GM18873 (cell line): Measurements from ENCODE around the gene ENKUR.
"Not testable (repeated sequence)": the region's sequence is repeated elsewhere in the genome, so short reads cannot be mapped to it uniquely, and the experiment has no call there.

Experiments
- ATAC-seq: cut with Tn5 transposase; IDR thresholded peaks from one replicate; pipeline ENCODE4 v1.9.1; 2021; ENCODE audit warnings: mild to moderate bottlenecking, moderate library complexity, moderate number of reproducible peaks; ENCODE audit not compliant: unreplicated experiment, low FRiP score

Gene ENKUR

DNA sequence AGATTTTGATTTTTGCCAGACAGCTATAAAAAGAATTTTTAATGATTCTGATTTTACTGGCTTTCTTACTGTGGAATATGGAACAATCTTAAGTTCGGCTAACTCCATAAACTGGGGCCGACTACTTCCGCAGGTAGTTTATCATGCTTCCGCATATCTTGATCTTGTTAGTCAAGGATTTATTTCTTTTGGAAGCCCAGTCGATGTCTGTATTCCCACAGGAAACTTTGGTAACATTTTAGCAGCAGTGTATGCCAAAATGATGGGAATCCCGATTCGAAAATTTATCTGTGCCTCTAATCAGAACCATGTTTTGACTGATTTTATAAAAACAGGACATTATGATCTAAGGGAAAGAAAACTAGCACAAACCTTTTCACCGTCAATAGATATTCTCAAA lies 8.6 kb upstream of the ENKUR start:
- ATAC-seq, result no peak

- ATAC-seq, result no peak
Measured at GRCh38 chr10:25023278-25023677, 7.3 kb upstream of the ENKUR start.

DNA sequence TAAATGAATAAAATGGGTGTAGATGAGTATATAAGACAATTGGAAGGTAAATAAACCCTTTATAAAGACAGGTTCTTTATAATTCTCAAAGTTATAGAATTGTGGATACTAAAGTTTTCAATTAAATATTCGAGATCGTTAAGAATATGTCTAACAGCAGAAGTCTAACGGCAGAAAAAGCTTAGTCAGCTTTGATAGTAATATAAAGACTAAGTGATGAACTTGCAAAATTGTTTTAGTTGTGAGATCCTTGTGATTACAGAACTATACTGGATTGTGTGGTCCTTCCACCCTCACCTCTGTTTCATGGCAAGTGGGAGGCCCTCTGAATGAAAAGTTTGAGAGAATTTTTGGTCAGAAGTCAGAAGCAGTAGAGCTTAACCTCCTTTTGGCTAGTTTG lies 2.7 kb upstream of the ENKUR start:
- no peak for ATAC-seq

GRCh38 chr10:25017661-25018060 lies 1.7 kb upstream of the ENKUR start:
- ATAC-seq, result no peak

- ATAC-seq, result no peak
Measured at GRCh38 chr10:25017154-25017590, 1.2 kb upstream of the ENKUR start.

GRCh38 chr10:25016376-25017153 lies 607 bp upstream of the ENKUR start, which contains the start of gene THNSL1:
THNSL1 (plus strand) TSS chr10:25016612; CDS start chr10:25023224, 6,612 bp downstream.
- ATAC-seq, result peak; percentile 100

DNA sequence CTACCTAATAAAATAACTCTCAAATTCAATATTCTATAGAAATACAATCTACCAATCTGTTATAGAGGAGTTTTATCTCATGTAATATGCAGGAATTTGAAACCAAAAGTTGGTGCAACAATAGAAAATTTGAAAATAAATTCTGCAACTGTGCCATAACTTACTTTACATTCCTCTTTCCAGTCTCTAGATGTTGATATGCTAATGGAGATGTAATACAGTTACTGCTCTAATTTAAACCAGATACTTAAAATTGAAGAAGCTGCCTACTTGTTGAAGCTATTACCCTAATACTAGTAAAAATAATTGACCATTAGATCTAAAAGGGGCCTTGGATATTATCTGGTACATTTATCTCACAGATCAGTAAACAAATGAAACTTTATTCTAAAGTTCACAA lies 1.4 kb downstream of the ENKUR start:
- ATAC-seq, result no peak

DNA sequence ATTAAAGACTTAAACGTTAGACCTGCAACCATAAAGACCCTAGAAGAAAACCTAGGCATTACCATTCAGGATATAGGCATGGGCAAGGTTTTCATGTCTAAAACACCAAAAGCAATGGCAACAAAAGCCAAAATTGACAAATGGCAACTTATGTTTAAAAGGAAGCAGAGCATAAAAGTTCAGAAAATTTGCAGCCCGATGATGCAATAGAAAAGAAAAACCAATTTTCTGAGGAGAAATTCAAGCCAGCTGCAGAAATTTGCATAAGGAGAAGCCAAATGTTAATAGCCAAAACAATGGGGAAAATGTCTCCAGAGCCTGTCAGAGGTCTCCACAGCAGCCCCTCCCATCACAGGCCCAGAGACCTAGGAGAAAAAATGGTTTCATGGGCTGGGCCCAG lies 4.4 kb downstream of the ENKUR start:
- not testable (repeated sequence) for ATAC-seq

- ATAC-seq, result no peak
Measured at GRCh38 chr10:24998044-24998443, 17.9 kb downstream of the ENKUR start.

DNA sequence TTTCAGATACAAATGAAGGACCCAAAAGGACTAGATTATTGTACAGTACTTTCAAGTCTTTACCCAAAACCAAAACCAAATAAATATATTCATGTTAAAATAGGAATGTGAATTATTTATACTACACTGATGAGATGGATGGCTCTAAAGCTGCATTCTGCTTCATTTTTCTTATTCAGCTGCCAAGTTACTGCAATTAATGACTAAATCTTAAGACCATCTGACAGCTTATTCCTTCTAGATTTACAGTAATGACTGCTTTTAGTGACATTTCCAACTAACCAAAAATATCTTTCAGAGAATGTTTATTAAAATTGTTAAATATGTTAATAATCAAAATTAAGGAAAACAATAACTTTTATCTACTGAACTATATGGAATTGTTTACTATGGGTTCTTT lies 20.9 kb downstream of the ENKUR start:
- ATAC-seq, result no peak

GRCh38 chr10:24993237-24993958 lies 22.6 kb downstream of the ENKUR start:
- ATAC-seq, result no peak

GRCh38 chr10:24992512-24993133 lies 23.3 kb downstream of the ENKUR start:
- ATAC-seq, result no peak

- ATAC-seq, result no peak
Measured at GRCh38 chr10:24991298-24991697, 24.7 kb downstream of the ENKUR start.

DNA sequence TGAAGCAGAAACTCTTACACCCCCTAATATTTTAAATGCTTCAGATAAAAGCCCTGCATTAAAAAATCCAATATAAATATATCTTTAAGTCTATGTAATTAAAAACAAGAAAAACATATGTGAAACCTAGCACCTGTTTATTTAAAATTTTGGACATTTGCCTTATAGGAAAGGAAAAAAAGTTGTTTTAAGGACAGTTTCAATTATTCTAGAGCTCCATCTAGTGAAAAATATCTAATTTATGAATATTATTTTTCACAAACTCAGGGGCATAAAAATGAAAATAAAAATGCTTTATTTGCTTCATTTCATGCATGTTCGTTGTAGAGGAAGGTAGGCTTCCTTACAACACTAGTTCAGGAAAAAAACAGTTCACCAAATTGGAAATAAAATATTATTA lies 26.1 kb downstream of the ENKUR start:
- ATAC-seq, result no peak

DNA sequence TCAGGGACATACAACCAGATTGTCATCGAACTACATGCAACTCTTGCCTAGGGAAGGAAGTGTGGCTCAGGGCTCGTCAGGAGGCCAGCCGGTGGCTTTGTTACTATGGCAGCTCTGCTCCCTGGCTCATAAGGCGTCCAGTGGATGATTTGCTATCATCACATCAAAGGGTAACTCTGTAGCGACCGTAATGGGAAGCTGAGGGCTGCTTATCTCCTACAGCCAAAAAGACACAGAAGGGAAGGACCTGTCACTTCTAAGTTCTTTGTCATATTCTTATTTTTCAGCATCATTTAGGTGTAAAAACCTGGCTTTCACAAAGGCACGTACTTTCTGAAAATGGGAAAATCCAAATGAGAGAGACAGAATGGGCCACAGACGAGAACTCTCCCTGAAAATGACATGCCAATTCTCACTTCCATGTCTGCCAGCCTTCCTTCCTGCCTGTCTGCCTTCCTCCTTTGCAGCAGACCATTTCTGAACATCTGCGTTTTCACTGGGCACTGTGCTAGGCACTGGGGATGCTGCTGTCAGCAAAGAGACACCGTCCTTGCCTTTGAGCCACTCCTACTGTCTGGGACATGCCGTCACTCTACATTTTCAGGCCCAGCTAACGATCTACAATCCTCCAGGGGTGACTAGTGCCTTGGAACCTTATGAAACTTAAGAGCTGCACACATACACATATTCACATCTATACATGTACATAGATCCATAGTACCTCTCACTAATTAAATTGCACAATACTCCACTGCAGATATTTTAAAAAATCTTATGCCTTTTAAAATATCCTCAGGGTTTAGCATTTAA lies 26.9 kb downstream of the ENKUR start:
- no peak for ATAC-seq

- ATAC-seq, result no peak
Measured at GRCh38 chr10:24984906-24985305, 31.1 kb downstream of the ENKUR start.

- no peak for ATAC-seq
Measured at GRCh38 chr10:24983946-24984345, 32.0 kb downstream of the ENKUR start.

DNA sequence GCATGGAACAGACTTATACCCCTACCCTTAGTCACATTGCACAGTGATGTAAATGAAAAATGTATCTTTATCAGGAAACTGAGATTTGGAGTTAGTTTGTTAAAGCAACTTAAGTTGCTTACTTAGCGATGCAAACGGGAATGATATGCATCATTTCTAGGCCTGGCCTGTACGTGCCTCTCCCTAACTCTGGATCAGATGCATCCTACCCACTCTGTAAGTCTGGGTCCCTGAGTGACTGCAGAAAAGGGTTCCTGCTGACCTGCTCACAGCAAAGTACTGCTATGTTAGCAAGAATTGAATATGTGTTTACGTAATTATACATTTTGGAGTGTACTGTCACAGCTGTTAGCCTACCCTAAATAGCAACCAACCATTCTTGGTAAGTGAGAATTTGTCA lies 32.8 kb downstream of the ENKUR start:
- no peak for ATAC-seq

DNA sequence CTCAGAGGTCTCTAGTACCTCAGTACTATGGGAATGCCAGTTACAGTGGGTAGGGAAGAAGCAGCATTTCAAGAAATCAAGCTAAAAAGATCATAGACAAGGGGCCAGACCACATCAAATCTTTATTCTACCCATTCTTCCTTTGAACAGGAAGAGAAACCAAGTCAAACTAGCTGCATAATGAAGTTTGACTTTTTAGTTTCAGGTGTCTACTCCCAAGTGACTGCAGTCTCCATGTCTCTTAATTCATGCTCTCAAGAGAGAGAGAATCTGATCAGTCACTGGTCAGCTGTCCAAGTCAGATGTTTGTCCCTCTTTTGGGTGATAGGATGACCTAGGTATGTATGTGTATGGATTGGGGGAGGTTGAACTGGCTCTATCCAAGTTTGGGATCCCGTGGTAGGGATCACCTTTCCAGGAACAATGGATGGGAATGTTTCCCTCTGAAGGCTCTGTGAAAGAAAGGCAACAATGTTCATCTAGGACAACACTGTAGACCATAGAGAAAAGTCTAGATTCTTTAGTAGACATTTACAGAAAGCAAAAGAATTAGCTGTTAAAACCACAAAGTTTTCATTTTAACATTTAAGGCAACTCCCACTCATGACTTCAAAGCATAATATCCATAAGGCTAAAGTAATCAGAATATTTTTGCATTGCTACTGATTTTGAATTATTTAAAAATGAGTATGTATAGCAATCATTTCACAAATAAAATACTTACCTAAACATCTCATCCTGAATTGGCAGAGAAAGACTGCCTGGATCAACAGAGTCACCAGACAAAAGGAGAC lies 33.4 kb downstream of the ENKUR start:
- no peak for ATAC-seq
